ENCODE data around the gene NPTN. TPM values are rescaled to one million over a fixed set of nuclear protein-coding genes. Genes with fewer than 3 reads are reported as not detected.

NPTN gene
- polyA plus RNA-seq, 2 of the 4 experiments (the other 2 are of a cell fraction): 150 to 201 TPM

- Histone ChIP-seq H3K4me1 (0 out of 3 replicates have a peak, but pooled peaks cover 6% of the 10 kb centered on the region), H3K27ac (no peak overlapping the region), H3K4me3 (no peak overlapping the region), H3K4me2 (no peak overlapping the region), H3K9me3 (no peaks in the 10 kb centered on the region)
- peak in 1 of 2 experiments; percentile 13; a peak in 1 of 6 replicates for ATAC-seq
- TF ChIP-seq JUN (IDR thresholded peaks at IDR 0.05) (no peak), RARB (CRISPR knock-in tag; IDR thresholded peaks at IDR 0.05) (no peak), HOXB13 (CRISPR knock-in tag; IDR thresholded peaks at IDR 0.05; ENCODE audit: low read depth) (no peak), ELK1 (IDR thresholded peaks at IDR 0.05; ENCODE audit: low read depth, low read length) (no peak), ATOH8 (CRISPR knock-in tag; IDR thresholded peaks at IDR 0.05; ENCODE audit: low read depth) (no peak), NPAS2 (CRISPR knock-in tag; IDR thresholded peaks at IDR 0.05; ENCODE audit: borderline replicate concordance) (no peak), RFX5 (IDR thresholded peaks at IDR 0.05) (no peak), NR3C1 (IDR thresholded peaks at IDR 0.05) (no peak), ZNF302 (CRISPR knock-in tag; IDR thresholded peaks at IDR 0.05) (no peak), SREBF2 (IDR thresholded peaks at IDR 0.05) (no peak), HES2 (IDR thresholded peaks at IDR 0.05) (no peak), POLR2AphosphoS2 (conservative IDR thresholded peaks at IDR 0.05; ENCODE audit: low read length) (no peak), TFCP2L1 (CRISPR knock-in tag; IDR thresholded peaks at IDR 0.05) (no peak), HOXB5 (CRISPR knock-in tag; IDR thresholded peaks at IDR 0.05) (no peak), ZC3H11A (IDR thresholded peaks at IDR 0.05) (no peak)
- WGBS (ENCODE audit: missing lambda C conversion rate): 86% methylated on average over 7 of the region's 7 CpGs
- CTCF ChIA-PET: interaction anchor here (0.6 to 13.8 kb wide), 12 partner anchors 8 to 263 kb away, joined by 3 to 211 read pairs (median 6); partner anchors contain the start of gene NPTN
- POLR2A ChIA-PET: no interaction called here
- FAIRE-seq: no peak
- no peak for DNase-seq (ENCODE audit: low read depth in 1 of 2, low spot score in 1 of 2)
These were observed 64.5 kb downstream of the NPTN start for GRCh38 chr15:73568564-73569280.

- no peak for ATAC-seq
- CTCF ChIA-PET: interaction anchor here (0.9 to 13.8 kb wide), 4 partner anchors 23 to 133 kb away, joined by 3 to 211 read pairs (median 5); partner anchors contain the start of gene NPTN
- H3K4me1 ChIP-seq: 0 out of 3 replicates have a peak, but pooled peaks cover 6% of the 10 kb centered on the region
- H3K4me2 ChIP-seq: no peak overlapping the region
- TF ChIP-seq MAFK (IDR thresholded peaks at IDR 0.05; ENCODE audit: partially characterized antibody) (peak; percentile 82), RCOR1 (IDR thresholded peaks at IDR 0.05; ENCODE audit: low read depth, low read length) (no peak), HOXB13 (CRISPR knock-in tag; IDR thresholded peaks at IDR 0.05; ENCODE audit: low read depth) (no peak), NR3C1 (IDR thresholded peaks at IDR 0.05) (no peak), PHF8 (IDR thresholded peaks at IDR 0.05; ENCODE audit: borderline replicate concordance, low read depth) (no peak), EHMT2 (IDR thresholded peaks at IDR 0.05; ENCODE audit: low read depth) (no peak)
- DNase-seq (ENCODE audit: low read depth in 1 of 2, low spot score in 1 of 2): no peak
- H3K9me3 ChIP-seq: no peaks in the 10 kb centered on the region
- H3K27ac ChIP-seq: no peak overlapping the region
- FAIRE-seq: no peak
- H3K4me3 ChIP-seq: no peak overlapping the region
- POLR2A ChIA-PET: no interaction called here
- 93% methylated on average over 1 of the region's 1 CpG for WGBS (ENCODE audit: missing lambda C conversion rate)
These were observed 66.2 kb downstream of the NPTN start for GRCh38 chr15:73567020-73567419.

- no peak for TF ChIP-seq FOSL2 (IDR thresholded peaks at IDR 0.05)
- TF ChIP-seq FOSL2 (CRISPR knock-in tag; IDR thresholded peaks at IDR 0.05): peak; percentile 53; the same call in 1 of the 2 replicates
- no peak for TF ChIP-seq POLR2AphosphoS2 (conservative IDR thresholded peaks at IDR 0.05; ENCODE audit: low read length)
- WGBS (ENCODE audit: missing lambda C conversion rate): 56% methylated on average over 6 of the region's 6 CpGs
- Histone ChIP-seq H3K4me2 (no peak overlapping the region), H3K4me3 (no peak overlapping the region), H3K4me1 (0 out of 3 replicates have a peak, but pooled peaks cover 6% of the 10 kb centered on the region), H3K27ac (no peak overlapping the region), H3K9me3 (no peaks in the 10 kb centered on the region)
- ChIA-PET CTCF (interaction anchor here (0.6 to 13.8 kb wide), 6 partner anchors 10 to 136 kb away, joined by 3 to 211 read pairs (median 3); partner anchors contain the start of gene NPTN), POLR2A (interaction anchor here (1.0 kb wide), 1 partner anchor 69 kb away, joined by 3 read pairs; the partner anchor contains the start of gene NPTN)
- DNase-seq (ENCODE audit: low read depth in 1 of 2, low spot score in 1 of 2) (peak in 1 of 2 experiments; percentile 12), FAIRE-seq (no peak), ATAC-seq (peak; percentile 43 to 53; a peak in 3 of 6 replicates)
These were observed 68.9 kb downstream of the NPTN start for GRCh38 chr15:73564255-73564654.

Data from A549 (cell line).